VCaP (cell line): ENCODE results near the gene GIT1.

Experiments
- H3K27ac ChIP-seq: fragments of 450-650 bp; 2 replicates; pipeline ENCODE4 v1.5.1; 2017
- CTCF ChIP-seq: fragments of 450-650 bp; conservative IDR thresholded peaks from 2 replicates; pipeline ENCODE4 v1.5.1; 2017; ENCODE audit warnings: mild to moderate bottlenecking, moderate library complexity

GIT1 gene

GRCh38 chr17:29620271-29620670, 30.8 kb upstream of the GIT1 start:
- no peak for TF ChIP-seq CTCF

GRCh38 chr17:29619251-29619650, 29.8 kb upstream of the GIT1 start:
- H3K27ac ChIP-seq = no peak overlapping the region
- TF ChIP-seq CTCF = peak; percentile 38

More at GRCh38 chr17:29620271-29620670, 30.8 kb upstream of the GIT1 start:
- no peak overlapping the region for H3K27ac ChIP-seq

GRCh38 chr17:29618272-29619065, 29.0 kb upstream of the GIT1 start:
- TF ChIP-seq CTCF = peak; percentile 75
- peak overlapping the region; percentile 86 for H3K27ac ChIP-seq

GRCh38 chr17:29617481-29618271, 28.2 kb upstream of the GIT1 start:
- H3K27ac ChIP-seq = peak overlapping the region; percentile 86
- TF ChIP-seq CTCF = peak; percentile 100

- peak overlapping the region; percentile 86 for H3K27ac ChIP-seq
- peak; percentile 90 for TF ChIP-seq CTCF
Measured at GRCh38 chr17:29617125-29617480, 27.7 kb upstream of the GIT1 start.

- TF ChIP-seq CTCF = no peak
- H3K27ac ChIP-seq = peak overlapping the region; percentile 86; the same call in 1 of the 2 replicates
Measured at GRCh38 chr17:29616300-29617048, 27.0 kb upstream of the GIT1 start.
